GM21367 (cell line): ENCODE results near the gene HLA-E.

Experiments
- ATAC-seq: cut with Tn5 transposase; IDR thresholded peaks from one replicate; pipeline ENCODE4 v1.9.1; 2021; ENCODE audit not compliant: unreplicated experiment

HLA-E gene

DNA sequence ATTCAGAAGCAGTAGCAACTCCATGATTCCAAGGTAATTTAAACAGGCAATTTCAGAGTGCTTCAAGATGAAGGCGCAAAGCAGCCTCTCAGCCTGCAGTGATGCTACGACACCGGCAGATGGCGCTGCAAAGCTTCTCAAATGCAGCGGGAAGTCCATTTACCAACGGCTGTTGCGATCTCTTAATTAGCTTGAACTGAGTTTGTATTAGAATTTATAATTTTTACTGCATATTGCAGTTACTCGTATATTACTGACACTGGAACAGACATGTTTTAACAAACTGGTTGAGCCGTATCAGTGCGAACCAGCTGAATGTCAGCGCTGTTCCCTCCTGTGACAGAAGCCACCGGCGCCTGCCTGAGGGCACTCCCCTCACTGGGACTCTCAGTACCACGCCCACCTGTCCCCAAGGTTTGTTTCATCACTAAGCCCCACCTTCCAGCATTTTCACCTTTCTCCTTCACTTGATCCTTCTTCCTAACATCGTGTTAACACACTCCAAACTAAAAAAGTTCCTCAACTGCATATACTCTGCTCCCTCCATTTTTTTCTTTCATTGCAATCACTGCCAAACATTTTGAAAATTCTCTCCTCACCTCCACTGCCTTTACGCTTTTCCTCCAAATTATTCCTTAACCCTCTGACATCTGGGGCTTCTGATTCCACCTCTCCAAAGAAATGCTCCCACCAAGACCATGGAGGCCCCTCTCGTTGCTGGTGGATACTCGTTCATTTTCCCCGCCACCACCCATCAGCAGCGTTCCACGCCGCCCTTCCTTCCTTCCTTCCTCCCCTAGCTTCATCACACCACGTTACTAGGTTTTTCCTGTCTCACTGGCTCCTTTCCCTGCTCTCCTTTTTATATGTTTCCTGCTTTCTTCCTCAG lies 52.5 kb downstream of the HLA-E start:
- ATAC-seq: no peak

DNA sequence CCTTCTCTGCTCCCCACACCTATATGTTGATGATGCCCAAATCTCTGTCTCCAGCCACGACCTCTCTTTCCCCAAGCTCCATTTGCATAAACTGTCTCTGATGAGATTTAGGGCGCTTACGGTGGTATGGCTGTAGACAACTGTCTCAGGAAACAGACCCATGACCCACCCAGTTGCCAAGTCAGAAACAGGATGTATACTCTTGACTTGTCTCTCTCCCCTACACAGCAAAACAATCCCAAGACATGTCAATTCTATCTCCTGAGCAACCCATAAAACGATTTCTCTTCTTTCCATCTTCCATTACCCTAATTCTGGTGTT lies 53.1 kb downstream of the HLA-E start:
- ATAC-seq: no peak

DNA sequence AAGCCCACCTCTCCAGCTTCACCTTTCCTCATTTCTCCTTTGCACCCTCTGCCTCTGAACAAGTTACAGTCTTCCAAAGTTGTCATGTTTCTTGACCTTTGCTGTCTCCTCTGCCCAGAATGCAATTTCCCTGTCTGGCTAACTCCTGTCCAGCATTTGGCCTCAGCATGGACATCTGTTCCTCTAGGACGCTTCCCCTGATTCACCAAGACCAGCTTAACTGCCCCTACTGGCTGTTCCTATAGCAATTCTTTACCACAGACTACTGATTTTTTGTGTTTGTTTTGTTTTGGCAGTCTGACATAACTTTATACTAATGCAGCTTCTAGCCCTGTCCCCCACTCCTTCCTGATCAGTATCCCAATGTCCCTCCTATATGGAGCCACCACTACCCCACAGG lies 53.6 kb downstream of the HLA-E start:
- no peak for ATAC-seq
